Endometrial microvascular endothelial cells (primary cell): ENCODE measurements around the gene OR5C1. TPM values are rescaled to one million over a fixed set of nuclear protein-coding genes. Genes with fewer than 3 reads are reported as not detected.

Experiments used
- in situ Hi-C: cut with HindIII; loops from 2 replicates; pipeline ENCODE4 v1.10.0; 2017; ENCODE audit warnings: low sequenced_read_pairs, low pct_unique_long_range_greater_than_20kb; ENCODE audit errors: inconsistent ontology term
- total RNA-seq: library from RNA; depleted of rRNA; stranded (reverse); fragments of >200 nt; gene quantifications from one replicate; pipeline ENCODE4 v1.2.3, GENCODE V29; 2015; ENCODE audit errors: inconsistent ontology term

OR5C1 gene
- not detected for total RNA-seq

GRCh38 chr9:122788831-122789230 lies at the start of gene OR5C1:
Gene OR5C1 (plus strand): TSS chr9:122788933. CDS start chr9:122788933, 0 bp downstream.
- in situ Hi-C loops: no loop called here

GRCh38 chr9:122742003-122742402 lies 46.7 kb upstream of the OR5C1 start, which contains the start of gene OR1L6:
Gene OR1L6 (plus strand): TSS chr9:122742303. CDS start chr9:122749848, 7,545 bp downstream.
- in situ Hi-C loops: no loop called here

GRCh38 chr9:122754825-122755224 lies 33.9 kb upstream of the OR5C1 start:
- in situ Hi-C loops: no loop called here

GRCh38 chr9:122767817-122768216 lies 20.9 kb upstream of the OR5C1 start:
- in situ Hi-C loops: no loop called here

- in situ Hi-C loops: no loop called here
Observed at GRCh38 chr9:122777052-122777451, 11.7 kb upstream of the OR5C1 start.

- in situ Hi-C loops: no loop called here
Observed at GRCh38 chr9:122777935-122778627, 10.7 kb upstream of the OR5C1 start.

- in situ Hi-C loops: no loop called here
Observed at GRCh38 chr9:122779181-122779580, 9.6 kb upstream of the OR5C1 start.

GRCh38 chr9:122780026-122780425 lies 8.7 kb upstream of the OR5C1 start:
- in situ Hi-C loops: no loop called here

- in situ Hi-C loops: no loop called here
Observed at GRCh38 chr9:122781671-122782070, 7.1 kb upstream of the OR5C1 start.

- in situ Hi-C loops: no loop called here
Observed at GRCh38 chr9:122785269-122785668, 3.5 kb upstream of the OR5C1 start.

GRCh38 chr9:122786338-122786737 lies 2.4 kb upstream of the OR5C1 start:
- in situ Hi-C loops: no loop called here

- in situ Hi-C loops: no loop called here
Observed at GRCh38 chr9:122789256-122790046, 718 bp downstream of the OR5C1 start.

GRCh38 chr9:122791872-122792669 lies 3.3 kb downstream of the OR5C1 start:
- in situ Hi-C loops: no loop called here

- in situ Hi-C loops: no loop called here
Observed at GRCh38 chr9:122797316-122798063, 8.8 kb downstream of the OR5C1 start.

- in situ Hi-C loops: loop anchor here (25.0 kb wide), 1 partner anchor 338 kb away; no protein-coding TSS in a partner anchor
Observed at GRCh38 chr9:122800066-122801060, 11.6 kb downstream of the OR5C1 start, which contains the start of gene OR1K1. Gene OR1K1 (plus strand): TSS chr9:122800123. CDS start chr9:122800123, 0 bp downstream.

- in situ Hi-C loops: loop anchor here (25.0 kb wide), 1 partner anchor 344 kb away; no protein-coding TSS in a partner anchor
Observed at GRCh38 chr9:122806661-122807060, 17.9 kb downstream of the OR5C1 start.

- in situ Hi-C loops: loop anchor here (25.0 kb wide), 1 partner anchor 345 kb away; no protein-coding TSS in a partner anchor
Observed at GRCh38 chr9:122807271-122807900, 18.7 kb downstream of the OR5C1 start.
